ENCODE data around the gene IL17REL. TPM values are rescaled to one million over a fixed set of nuclear protein-coding genes. Genes with fewer than 3 reads are reported as not detected.

IL17REL gene
- total RNA-seq, 4 donors from 2014 or later = not detected

- TF ChIP-seq, protein P1, sequence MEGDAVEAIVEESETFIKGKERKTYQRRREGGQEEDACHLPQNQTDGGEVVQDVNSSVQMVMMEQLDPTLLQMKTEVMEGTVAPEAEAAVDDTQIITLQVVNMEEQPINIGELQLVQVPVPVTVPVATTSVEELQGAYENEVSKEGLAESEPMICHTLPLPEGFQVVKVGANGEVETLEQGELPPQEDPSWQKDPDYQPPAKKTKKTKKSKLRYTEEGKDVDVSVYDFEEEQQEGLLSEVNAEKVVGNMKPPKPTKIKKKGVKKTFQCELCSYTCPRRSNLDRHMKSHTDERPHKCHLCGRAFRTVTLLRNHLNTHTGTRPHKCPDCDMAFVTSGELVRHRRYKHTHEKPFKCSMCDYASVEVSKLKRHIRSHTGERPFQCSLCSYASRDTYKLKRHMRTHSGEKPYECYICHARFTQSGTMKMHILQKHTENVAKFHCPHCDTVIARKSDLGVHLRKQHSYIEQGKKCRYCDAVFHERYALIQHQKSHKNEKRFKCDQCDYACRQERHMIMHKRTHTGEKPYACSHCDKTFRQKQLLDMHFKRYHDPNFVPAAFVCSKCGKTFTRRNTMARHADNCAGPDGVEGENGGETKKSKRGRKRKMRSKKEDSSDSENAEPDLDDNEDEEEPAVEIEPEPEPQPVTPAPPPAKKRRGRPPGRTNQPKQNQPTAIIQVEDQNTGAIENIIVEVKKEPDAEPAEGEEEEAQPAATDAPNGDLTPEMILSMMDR (IDR thresholded peaks at IDR 0.05; ENCODE audit: low read depth) = no peak
Measured at GRCh38 chr22:49946612-49947295, 65.8 kb downstream of the IL17REL start.

Small RNAs within 50 kb of the gene (small RNA-seq; reads per million reads assigned to genes)
- 1.2 reads per million, percentile 7 among the genes with 10 or more reads in this experiment for gene MIR6821

Other genes with a start within 250 kb of the IL17REL start
- 10 to 100 TPM; 21.2 to 37.1 (median 28.6) TPM for gene BRD1, start 184.9 kb downstream of the IL17REL start, total RNA-seq
- gene ZBED4, start 158.9 kb downstream of the IL17REL start, total RNA-seq = 10 to 100 TPM in 1 of 4 donors, 1 to 10 TPM in 3; 6.0 to 11.1 (median 7.0) TPM
- gene ALG12, start 94.3 kb downstream of the IL17REL start, total RNA-seq = 10 to 100 TPM in 1 of 4 donors, 1 to 10 TPM in 3; 5.9 to 13.9 (median 9.2) TPM
- gene CRELD2, start 94.1 kb downstream of the IL17REL start, total RNA-seq = 10 to 100 TPM; 24.0 to 40.9 (median 31.9) TPM
- gene PIM3, start 52.0 kb downstream of the IL17REL start, total RNA-seq = 100 to 1,000 TPM in 1 of 4 donors, 10 to 100 TPM in 3; 25.8 to 174 (median 59.0) TPM
- gene TTLL8, start 45.5 kb upstream of the IL17REL start, total RNA-seq = not detected
- 1 to 10 TPM in 1 of 4 donors, under 1 TPM in 1, not detected in 2; 0.22 to 1.1 TPM for gene MLC1, start 72.7 kb upstream of the IL17REL start, total RNA-seq
- 1 to 10 TPM in 2 of 4 donors, under 1 TPM in 1, not detected in 1; 0.17 to 1.3 (median 1.1) TPM for gene MOV10L1, start 77.2 kb upstream of the IL17REL start, total RNA-seq
- under 1 TPM in 1 of 4 donors, not detected in 3; 0.44 TPM for gene PANX2, start 158.0 kb upstream of the IL17REL start, total RNA-seq
- gene TRABD, start 173.1 kb upstream of the IL17REL start, total RNA-seq = 10 to 100 TPM; 10.8 to 30.5 (median 17.8) TPM
- 10 to 100 TPM; 13.2 to 36.5 (median 18.9) TPM for gene SELENOO, start 188.2 kb upstream of the IL17REL start, total RNA-seq
- 10 to 100 TPM; 21.1 to 60.3 (median 25.6) TPM for gene TUBGCP6, start 232.3 kb upstream of the IL17REL start, total RNA-seq
- gene HDAC10, start 238.5 kb upstream of the IL17REL start, total RNA-seq = 10 to 100 TPM; 10.4 to 55.0 (median 22.7) TPM
- 10 to 100 TPM in 1 of 4 donors, 1 to 10 TPM in 3; 3.6 to 17.7 (median 5.4) TPM for gene MAPK12, start 248.9 kb upstream of the IL17REL start, total RNA-seq